Skeletal muscle tissue (tissue), 4 donors: ENCODE data around the gene PCNT. TPM values are rescaled to one million over a fixed set of nuclear protein-coding genes. Genes with fewer than 3 reads are reported as not detected.
A peak's percentile ranks its signal among the peaks of the same experiment; 100 is the strongest.
"Not testable (repeated sequence)": the region's sequence is repeated elsewhere in the genome, so short reads cannot be mapped to it uniquely, and the experiment has no call there.

ENCODE experiments used
- H3K27ac ChIP-seq: one replicate; pipeline ENCODE4 v1.7.0; 2013; ENCODE audit warnings: mild to moderate bottlenecking, low read depth, low read length, inconsistent platforms
- H3K27me3 ChIP-seq, 3 donors: one replicate each; pipeline ENCODE4 v1.7.0; 2013; ENCODE audit warnings: low read length in 3 of 3; ENCODE audit not compliant: control insufficient read depth in 3 of 3, insufficient read depth in 3 of 3
- H3K36me3 ChIP-seq, 3 donors: one replicate each; pipeline ENCODE4 v1.7.0; 2013; ENCODE audit warnings: low read length in 3 of 3; ENCODE audit not compliant: control insufficient read depth in 3 of 3, insufficient read depth in 3 of 3
- H3K4me1 ChIP-seq, 3 donors: one replicate each; pipeline ENCODE4 v1.7.0; 2013; ENCODE audit warnings: low read length in 3 of 3, mild to moderate bottlenecking in 3 of 3; ENCODE audit not compliant: control insufficient read depth in 3 of 3, insufficient read depth in 3 of 3
- H3K4me3 ChIP-seq, 3 donors: one replicate each; pipeline ENCODE4 v1.7.0; 2013; ENCODE audit warnings: low read length in 3 of 3
- H3K9ac ChIP-seq, 3 donors: one replicate each; pipeline ENCODE4 v1.7.0; 2013; ENCODE audit warnings: low read length in 3 of 3, mild to moderate bottlenecking in 3 of 3, moderate library complexity in 2 of 3, low read depth in 1 of 3
- H3K9me3 ChIP-seq, 3 donors: one replicate each; pipeline ENCODE4 v1.7.0; 2013; ENCODE audit warnings: low read length in 3 of 3; ENCODE audit not compliant: control insufficient read depth in 3 of 3
- total RNA-seq: library from RNA; depleted of rRNA; stranded (reverse); fragments of >200 nt; gene quantifications from one replicate; pipeline ENCODE4 v1.2.3, GENCODE V29; 2014
- donor health status: Osteomylitis.

PCNT gene
- total RNA-seq, 1 donor from 2014 or later: 42.8 TPM

DNA sequence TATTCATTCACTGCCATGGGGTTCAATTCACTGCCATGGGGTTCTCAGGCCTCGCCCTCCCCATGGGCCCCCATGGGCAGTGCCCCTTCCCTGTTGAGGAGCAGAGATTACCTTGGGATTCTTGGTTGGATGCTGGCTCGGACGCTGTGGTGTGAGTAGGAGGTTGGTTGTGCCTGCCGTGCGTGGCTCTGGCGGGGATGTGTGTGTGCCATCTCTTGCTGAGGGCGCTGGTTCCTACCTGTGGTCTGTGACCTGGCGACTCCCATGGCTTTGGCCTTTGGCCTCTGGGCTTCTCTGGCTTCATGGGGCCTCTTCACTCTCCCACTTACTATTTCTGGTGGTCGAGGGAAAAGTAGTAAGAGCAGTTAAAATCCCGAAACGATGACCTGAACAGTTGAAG lies 42.1 kb downstream of the PCNT start:
- peak overlapping the region in 2 of 3 donors; percentile 8 to 20 for H3K9ac ChIP-seq
- H3K4me3 ChIP-seq: no peak overlapping the region
- H3K9me3 ChIP-seq: no peaks in the 10 kb centered on the region
- no peak overlapping the region for H3K27ac ChIP-seq
- H3K4me1 ChIP-seq: peaks cover 24 to 73% (median 38%) of the 10 kb centered on the region in 3 donors
- H3K36me3 ChIP-seq: peaks cover 61 to 62% (median 62%) of the 10 kb centered on the region in 3 donors
- H3K27me3 ChIP-seq: no peaks in the 10 kb centered on the region

DNA sequence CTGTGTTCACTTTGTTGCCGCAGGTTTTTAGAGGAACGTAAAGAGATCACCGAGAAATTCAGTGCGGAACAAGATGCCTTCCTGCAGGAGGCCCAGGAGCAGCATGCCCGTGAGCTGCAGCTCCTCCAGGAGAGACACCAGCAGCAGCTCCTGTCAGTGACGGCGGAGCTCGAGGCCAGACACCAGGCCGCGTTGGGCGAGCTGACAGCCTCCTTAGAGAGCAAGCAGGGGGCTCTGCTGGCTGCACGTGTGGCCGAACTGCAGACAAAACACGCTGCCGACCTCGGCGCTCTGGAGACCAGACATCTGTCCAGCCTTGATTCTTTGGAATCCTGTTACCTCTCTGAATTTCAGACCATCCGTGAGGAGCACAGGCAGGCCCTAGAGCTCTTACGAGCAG lies 42.6 kb downstream of the PCNT start:
- no peak overlapping the region for H3K27ac ChIP-seq
- no peak overlapping the region for H3K4me3 ChIP-seq
- peaks cover 24 to 72% (median 39%) of the 10 kb centered on the region in 3 donors for H3K4me1 ChIP-seq

DNA sequence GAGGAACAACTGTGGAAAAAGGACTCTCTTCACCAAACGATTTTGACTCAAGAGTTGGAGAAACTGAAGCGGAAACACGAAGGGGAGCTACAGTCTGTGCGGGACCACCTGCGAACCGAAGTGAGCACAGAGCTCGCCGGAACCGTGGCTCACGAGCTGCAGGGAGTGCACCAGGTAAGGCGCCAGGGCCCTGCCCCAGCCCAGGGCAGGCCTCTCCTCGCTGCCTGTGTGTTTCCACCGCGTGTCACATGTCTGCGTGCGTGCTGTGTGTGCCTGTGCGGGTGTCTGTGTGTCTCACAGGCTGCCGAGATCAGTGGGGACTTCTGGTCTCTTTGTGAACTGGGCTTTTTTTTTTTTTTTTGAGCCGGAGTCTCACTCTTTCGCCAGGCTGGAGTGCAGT lies 43.0 kb downstream of the PCNT start:
- peaks cover 21 to 73% (median 40%) of the 10 kb centered on the region in 3 donors for H3K4me1 ChIP-seq
- H3K36me3 ChIP-seq: peaks cover 60 to 62% (median 61%) of the 10 kb centered on the region in 3 donors
- no peak overlapping the region for H3K27ac ChIP-seq
- H3K27me3 ChIP-seq: no peaks in the 10 kb centered on the region
- H3K9me3 ChIP-seq: no peaks in the 10 kb centered on the region
- H3K9ac ChIP-seq: no peak overlapping the region
- H3K4me3 ChIP-seq: no peak overlapping the region

More for the DNA sequence above, 42.6 kb downstream of the PCNT start:
- Histone ChIP-seq H3K9ac (no peak overlapping the region), H3K27me3 (no peaks in the 10 kb centered on the region), H3K36me3 (peaks cover 58 to 60% (median 60%) of the 10 kb centered on the region in 3 donors), H3K9me3 (no peaks in the 10 kb centered on the region)

DNA sequence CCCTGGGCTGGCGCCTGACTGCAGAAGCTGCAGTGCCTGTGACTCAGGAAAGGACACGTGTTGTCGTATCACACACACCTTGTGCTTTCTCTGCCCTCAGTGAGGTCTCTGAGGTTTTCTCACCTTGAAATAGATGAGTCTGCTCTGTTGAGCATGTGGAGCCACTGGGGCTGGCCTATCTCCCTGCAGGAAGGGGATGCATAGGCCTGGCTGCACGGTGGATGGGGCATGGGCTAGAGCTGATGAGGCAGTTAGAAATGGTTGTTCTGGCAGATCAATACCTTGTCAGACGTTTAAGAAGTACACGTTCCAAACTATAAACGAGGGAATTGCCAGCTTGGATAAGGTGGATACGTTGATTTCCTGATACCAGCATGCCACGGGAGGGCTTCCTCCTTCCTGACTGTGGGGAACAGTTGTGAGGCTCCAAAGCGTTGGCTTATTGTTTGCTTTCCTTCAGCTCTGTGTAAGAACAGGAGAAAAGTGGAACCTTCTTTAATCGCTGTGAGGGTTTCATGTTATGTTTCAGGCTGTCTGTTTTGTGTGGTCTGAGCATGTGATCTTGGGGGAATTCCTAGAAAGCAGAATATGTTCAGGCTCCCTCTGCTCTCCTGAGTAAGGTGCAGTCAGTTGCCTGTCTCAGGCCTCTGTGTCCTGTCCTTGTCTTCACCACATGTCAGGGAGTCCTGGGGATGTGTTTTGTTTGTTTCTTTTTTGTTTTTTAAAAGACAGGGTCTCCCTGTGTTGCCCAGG lies 44.8 kb downstream of the PCNT start:
- H3K27me3 ChIP-seq: no peaks in the 10 kb centered on the region
- H3K4me1 ChIP-seq: peaks cover 17 to 71% (median 33%) of the 10 kb centered on the region in 3 donors
- peak overlapping the region; percentile 11 to 69 (median 27) for H3K9ac ChIP-seq
- peak overlapping the region in 2 of 3 donors; percentile 2 to 52 for H3K4me3 ChIP-seq
- peaks cover 47 to 58% (median 54%) of the 10 kb centered on the region in 3 donors for H3K36me3 ChIP-seq
- no peaks in the 10 kb centered on the region for H3K9me3 ChIP-seq
- peak overlapping the region; percentile 7 for H3K27ac ChIP-seq

DNA sequence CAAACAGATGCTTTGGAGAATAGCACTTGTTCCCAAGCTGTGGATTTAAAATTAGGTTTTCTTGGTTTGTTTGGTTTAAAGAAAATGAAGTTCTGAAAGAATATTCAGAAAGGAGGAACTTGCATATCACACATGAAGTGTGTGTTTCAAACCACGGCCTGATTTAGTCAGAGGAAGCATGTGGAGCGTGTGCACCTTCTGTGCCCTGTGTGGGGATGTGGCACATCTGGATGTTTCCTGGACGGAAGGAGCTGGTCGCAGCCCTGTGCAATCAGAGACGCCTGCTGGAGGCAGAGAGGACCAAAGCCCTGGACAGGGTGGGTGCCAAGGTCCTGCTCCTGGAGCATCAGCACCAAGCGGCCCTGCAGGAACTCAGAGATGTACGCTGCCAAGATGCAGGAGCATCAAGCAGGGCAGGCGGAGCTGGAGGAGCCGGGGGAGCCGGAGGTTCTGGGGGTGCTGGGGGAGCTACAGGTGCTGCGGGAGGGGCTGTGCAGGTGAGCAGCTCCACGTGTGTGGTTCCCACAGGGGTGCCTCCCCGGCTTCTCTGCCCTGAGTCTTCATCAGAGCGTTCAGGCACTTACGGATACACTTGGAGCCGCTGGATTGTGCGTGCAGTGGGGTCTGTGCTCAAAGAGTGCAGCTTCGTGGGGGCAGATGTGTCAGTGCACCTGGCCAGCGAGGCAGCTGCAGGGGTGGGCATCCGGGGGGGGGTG lies 45.7 kb downstream of the PCNT start:
- H3K4me3 ChIP-seq: peak overlapping the region in 1 of 3 donors; percentile 0
- H3K36me3 ChIP-seq: peaks cover 39 to 50% (median 46%) of the 10 kb centered on the region in 3 donors

DNA sequence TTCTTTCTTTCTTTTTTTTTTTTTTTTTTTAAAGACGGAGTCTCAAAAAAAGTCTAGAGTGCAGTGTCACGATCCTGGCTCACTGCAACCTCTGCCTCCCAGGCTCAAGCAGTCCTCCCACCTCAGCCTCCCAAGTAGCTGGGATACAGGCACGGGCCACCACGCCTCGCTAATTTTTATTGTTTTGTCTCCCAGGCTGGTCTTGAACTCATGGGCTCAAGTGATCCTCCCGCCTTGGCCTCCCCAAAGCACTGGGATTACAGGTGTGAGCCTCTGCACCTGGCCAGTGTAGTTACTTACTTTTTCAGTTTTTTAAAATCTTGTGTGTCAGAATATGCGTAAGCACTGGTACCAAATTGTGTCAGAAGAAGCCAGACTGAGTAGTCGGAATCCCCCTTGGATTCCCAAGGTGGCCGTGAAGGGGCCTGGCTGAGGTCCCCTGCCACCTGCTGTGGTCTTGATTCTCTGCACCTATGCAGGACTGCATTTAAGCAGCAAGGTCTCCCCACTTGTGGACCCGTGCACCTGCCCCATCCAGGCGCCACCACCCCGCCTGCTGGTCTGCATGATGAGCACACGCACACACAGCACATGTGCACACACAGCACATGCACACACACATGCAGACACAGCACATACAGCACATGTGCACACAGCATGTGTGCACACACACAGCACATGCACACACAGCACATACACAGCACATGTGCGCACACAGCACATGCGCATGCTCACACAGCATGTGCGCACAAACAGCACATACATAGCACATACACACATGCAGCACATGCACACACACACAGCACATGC lies 47.5 kb downstream of the PCNT start:
- H3K9me3 ChIP-seq: no peaks in the 10 kb centered on the region
- H3K27me3 ChIP-seq: no peaks in the 10 kb centered on the region
- peaks cover 27 to 34% (median 32%) of the 10 kb centered on the region in 3 donors for H3K36me3 ChIP-seq
- H3K4me3 ChIP-seq: no peak overlapping the region
- no peak overlapping the region for H3K27ac ChIP-seq
- H3K9ac ChIP-seq: peak overlapping the region in 1 of 3 donors; percentile 25
- H3K4me1 ChIP-seq: peaks cover 25 to 69% (median 47%) of the 10 kb centered on the region in 3 donors

More for the DNA sequence above, 45.7 kb downstream of the PCNT start:
- peaks cover 17 to 70% (median 38%) of the 10 kb centered on the region in 3 donors for H3K4me1 ChIP-seq
- H3K9me3 ChIP-seq: no peaks in the 10 kb centered on the region
- H3K27ac ChIP-seq: peak overlapping the region; percentile 25
- H3K27me3 ChIP-seq: no peaks in the 10 kb centered on the region
- H3K9ac ChIP-seq: peak overlapping the region in 1 of 3 donors; percentile 57

DNA sequence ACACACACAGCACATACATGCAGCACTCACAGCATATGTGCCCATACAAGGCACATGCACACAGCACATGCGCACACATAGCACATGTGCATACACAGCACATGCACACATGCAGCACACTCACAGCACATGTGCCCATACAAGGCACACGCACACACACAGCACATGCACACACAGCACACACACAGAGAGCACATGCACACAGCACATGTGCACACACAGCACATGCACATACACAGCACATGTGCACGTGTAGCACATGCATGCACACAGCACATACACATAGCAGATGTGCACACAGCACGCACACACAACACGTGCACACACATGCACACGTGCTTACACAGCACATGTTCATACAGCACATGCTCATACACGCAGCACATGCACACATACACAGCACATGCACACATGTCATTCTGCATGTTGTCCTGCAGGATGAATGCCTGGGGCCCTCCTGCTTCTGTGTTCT lies 48.1 kb downstream of the PCNT start:
- H3K9me3 ChIP-seq: no peaks in the 10 kb centered on the region
- H3K27me3 ChIP-seq: no peaks in the 10 kb centered on the region
- no peak overlapping the region for H3K27ac ChIP-seq
- peaks cover 20 to 30% (median 26%) of the 10 kb centered on the region in 3 donors for H3K36me3 ChIP-seq
- peak overlapping the region in 2 of 3 donors; percentile 2 to 37 for H3K4me3 ChIP-seq
- peaks cover 31 to 72% (median 53%) of the 10 kb centered on the region in 3 donors for H3K4me1 ChIP-seq
- H3K9ac ChIP-seq: no peak overlapping the region

DNA sequence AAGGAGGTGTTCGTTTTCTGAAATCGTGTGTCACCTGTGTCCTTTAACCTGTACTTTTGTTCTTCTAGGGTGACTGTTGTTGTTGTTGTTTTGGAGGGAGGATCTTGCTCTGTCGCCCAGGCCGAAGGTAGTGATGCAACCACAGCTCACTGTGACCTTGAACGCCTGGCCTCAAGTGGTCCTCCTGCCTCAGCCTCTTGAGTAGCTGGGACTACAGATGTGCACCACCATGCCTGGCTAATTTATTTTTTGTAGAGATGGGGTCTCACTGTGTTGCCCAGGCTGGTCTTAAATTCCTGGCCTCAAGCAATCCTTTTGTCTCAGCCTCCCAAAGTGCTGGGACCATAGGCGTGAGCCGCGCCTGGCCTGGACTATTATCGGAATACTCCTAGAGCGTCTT lies 49.0 kb downstream of the PCNT start:
- H3K9ac ChIP-seq, H3K27me3 ChIP-seq, H3K4me3 ChIP-seq, H3K9me3 ChIP-seq: not testable (repeated sequence)
- Histone ChIP-seq H3K36me3 (peaks cover 17 to 24% (median 18%) of the 10 kb centered on the region in 3 donors), H3K4me1 (peaks cover 35 to 74% (median 60%) of the 10 kb centered on the region in 3 donors), H3K27ac (peak overlapping the region; percentile 96)

DNA sequence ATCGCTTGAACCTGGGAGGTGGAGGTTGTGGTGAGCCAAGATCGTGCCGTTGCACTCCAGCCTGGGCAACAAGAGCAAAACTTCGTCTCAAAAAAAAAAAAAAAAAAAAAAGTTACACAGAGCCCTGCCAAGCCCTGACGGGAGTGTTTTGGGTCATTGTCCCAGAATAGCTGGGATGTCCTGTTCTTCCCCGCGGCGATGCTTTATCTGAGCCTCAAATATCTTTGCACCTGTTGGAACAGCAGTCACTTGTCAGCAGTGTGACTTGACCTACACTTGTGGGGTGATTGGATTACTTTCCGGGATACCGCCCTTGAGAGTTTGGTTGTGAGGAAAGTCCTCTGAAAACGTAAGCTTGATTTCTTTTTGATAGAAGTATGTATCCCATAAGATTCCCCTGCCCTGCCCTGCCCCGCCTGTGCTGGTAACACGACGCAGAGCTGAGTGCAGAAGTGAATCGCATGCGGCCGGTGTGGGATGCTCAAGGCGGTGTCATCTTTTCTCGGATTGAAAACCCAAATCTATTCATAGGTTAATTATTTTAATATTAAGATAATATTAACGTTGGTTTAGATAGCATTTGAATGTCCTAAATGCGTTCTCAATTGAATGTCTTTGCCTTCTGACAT lies 50.9 kb downstream of the PCNT start:
- Histone ChIP-seq H3K27me3 (no peaks in the 10 kb centered on the region), H3K36me3 (peaks cover 15 to 19% (median 16%) of the 10 kb centered on the region in 3 donors), H3K9ac (peak overlapping the region; percentile 75 to 96 (median 79)), H3K9me3 (no peaks in the 10 kb centered on the region), H3K27ac (peak overlapping the region; percentile 96), H3K4me1 (peaks cover 27 to 74% (median 60%) of the 10 kb centered on the region in 3 donors), H3K4me3 (peak overlapping the region in 2 of 3 donors; percentile 60 to 78)
